ENCODE data around the gene SELENOT.

DNA sequence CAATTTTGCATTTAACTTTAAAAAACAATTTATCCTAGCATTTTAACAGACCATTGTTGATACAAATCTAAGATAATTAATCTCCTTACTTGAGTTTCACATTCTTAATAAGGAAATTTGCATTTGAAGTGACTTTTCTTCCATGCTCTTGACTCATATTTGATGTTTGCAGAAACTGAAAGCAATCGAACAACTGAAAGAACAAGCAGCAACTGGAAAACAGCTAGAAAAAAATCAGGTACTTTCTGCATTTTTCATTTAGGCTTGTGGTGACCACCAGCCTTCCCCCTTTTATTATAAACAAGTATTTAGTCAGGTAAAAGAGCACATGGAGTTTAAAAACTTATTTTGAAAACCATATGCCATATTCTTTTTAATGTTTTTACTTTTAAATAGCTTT lies 20.1 kb upstream of the SELENOT start:
- TF ChIP-seq, protein P1, sequence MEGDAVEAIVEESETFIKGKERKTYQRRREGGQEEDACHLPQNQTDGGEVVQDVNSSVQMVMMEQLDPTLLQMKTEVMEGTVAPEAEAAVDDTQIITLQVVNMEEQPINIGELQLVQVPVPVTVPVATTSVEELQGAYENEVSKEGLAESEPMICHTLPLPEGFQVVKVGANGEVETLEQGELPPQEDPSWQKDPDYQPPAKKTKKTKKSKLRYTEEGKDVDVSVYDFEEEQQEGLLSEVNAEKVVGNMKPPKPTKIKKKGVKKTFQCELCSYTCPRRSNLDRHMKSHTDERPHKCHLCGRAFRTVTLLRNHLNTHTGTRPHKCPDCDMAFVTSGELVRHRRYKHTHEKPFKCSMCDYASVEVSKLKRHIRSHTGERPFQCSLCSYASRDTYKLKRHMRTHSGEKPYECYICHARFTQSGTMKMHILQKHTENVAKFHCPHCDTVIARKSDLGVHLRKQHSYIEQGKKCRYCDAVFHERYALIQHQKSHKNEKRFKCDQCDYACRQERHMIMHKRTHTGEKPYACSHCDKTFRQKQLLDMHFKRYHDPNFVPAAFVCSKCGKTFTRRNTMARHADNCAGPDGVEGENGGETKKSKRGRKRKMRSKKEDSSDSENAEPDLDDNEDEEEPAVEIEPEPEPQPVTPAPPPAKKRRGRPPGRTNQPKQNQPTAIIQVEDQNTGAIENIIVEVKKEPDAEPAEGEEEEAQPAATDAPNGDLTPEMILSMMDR (IDR thresholded peaks at IDR 0.05) = no peak
- TF ChIP-seq POLR2A (IDR thresholded peaks at IDR 0.05) (no peak), EP300 (IDR thresholded peaks at IDR 0.05) (no peak)
